Endodermal cell (in vitro differentiated cells): Measurements from ENCODE around the gene IGSF21. TPM values are rescaled to one million over a fixed set of nuclear protein-coding genes. Genes with fewer than 3 reads are reported as not detected.

Experiments
- DNase-seq: peaks from one replicate; pipeline ENCODE4 v3.0.0-alpha.2; 2017
- H3K27ac ChIP-seq: 2 replicates; pipeline ENCODE4 v1.5.1; 2013; ENCODE audit warnings: mild to moderate bottlenecking, low read depth, low read length, moderate library complexity
- H3K27me3 ChIP-seq: 2 replicates; pipeline ENCODE4 v1.6.1; 2013; ENCODE audit warnings: mild to moderate bottlenecking, low read length, moderate library complexity; ENCODE audit not compliant: insufficient read depth, control insufficient read depth, poor library complexity, severe bottlenecking
- H3K36me3 ChIP-seq: 2 replicates; pipeline ENCODE4 v1.7.0; 2013; ENCODE audit warnings: mild to moderate bottlenecking, low read length, moderate library complexity; ENCODE audit not compliant: control insufficient read depth, insufficient read depth
- H3K4me1 ChIP-seq: one replicate; pipeline ENCODE4 v1.7.0; 2013; ENCODE audit warnings: low read length; ENCODE audit not compliant: control insufficient read depth, insufficient read depth
- H3K4me3 ChIP-seq: 2 replicates; pipeline ENCODE4 v1.5.1; 2013; ENCODE audit warnings: mild to moderate bottlenecking, low read length, moderate library complexity
- H3K9ac ChIP-seq: 2 replicates; pipeline ENCODE4 v1.6.1; 2013; ENCODE audit warnings: mild to moderate bottlenecking, low read length, moderate library complexity; ENCODE audit not compliant: poor library complexity, severe bottlenecking; ENCODE audit errors: extremely low read depth
- H3K9me3 ChIP-seq: 2 replicates; pipeline ENCODE4 v1.6.1; 2013; ENCODE audit warnings: mild to moderate bottlenecking, low read length, moderate library complexity; ENCODE audit not compliant: control insufficient read depth
- H3K27ac Mint-ChIP-seq: 2 replicates; pipeline ENCODE4 v1.8.0; 2020; ENCODE audit warnings: mixed read lengths
- H3K27me3 Mint-ChIP-seq: 2 replicates; pipeline ENCODE4 v1.8.0; 2021; ENCODE audit warnings: mild to moderate bottlenecking, mixed read lengths; ENCODE audit not compliant: insufficient read depth
- H3K36me3 Mint-ChIP-seq: 2 replicates; pipeline ENCODE4 v1.8.0; 2020; ENCODE audit warnings: low read depth, mixed read lengths
- H3K4me1 Mint-ChIP-seq: 2 replicates; pipeline ENCODE4 v1.8.0; 2020; ENCODE audit warnings: mixed read lengths
- H3K4me3 Mint-ChIP-seq: 2 replicates; pipeline ENCODE4 v1.8.0; 2020; ENCODE audit warnings: mild to moderate bottlenecking, moderate library complexity, mixed read lengths
- H3K9me3 Mint-ChIP-seq: 2 replicates; pipeline ENCODE4 v1.8.0; 2020; ENCODE audit warnings: mild to moderate bottlenecking, mixed read lengths
- CTCF ChIP-seq: fragments of 200-600 bp; sonication (generic); conservative IDR thresholded peaks from 2 replicates; pipeline ENCODE4 v1.5.0; 2021; ENCODE audit warnings: antibody characterized with exemption, mild to moderate bottlenecking
- WGBS, 2 experiments: methylation state at CpG; one replicate each; pipeline versions ENCODE4 v1.1.5 to v1.1.7; 2013; ENCODE audit warnings: missing lambda C conversion rate in 2 of 2, mixed read lengths in 1 of 2; ENCODE audit not compliant: insufficient coverage in 1 of 2, insufficient read length in 1 of 2; 5-methylcytosine and 5-hydroxymethylcytosine counted together
- total RNA-seq, 2 donors: library from RNA; stranded (reverse); fragmentation: NEBNext Ultra II Directional in 1 of 2; extraction: Animal tissue kit (Norgen Biotek cat#: 25700) in 1 of 2; gene quantifications; 2 replicates in 1 of 2; 3 replicates in 1 of 2; pipeline ENCODE4 v1.2.1, GENCODE V29; 2021

The IGSF21 gene
- total RNA-seq, 2 donors from 2014 or later, result 1.3 to 1.7 TPM

GRCh38 chr1:18316764-18317163 is 209.2 kb downstream of the IGSF21 start:
- Mint-ChIP-seq H3K4me1 (peaks cover 5% of the 10 kb centered on the region), H3K4me3 (no peak overlapping the region), H3K27ac (no peak overlapping the region), H3K36me3 (no peaks in the 10 kb centered on the region), H3K27me3 (peaks cover under 1% of the 10 kb centered on the region), H3K9me3 (peaks cover 4% of the 10 kb centered on the region)
- TF ChIP-seq CTCF, result no peak
- Histone ChIP-seq H3K4me3 (no peak overlapping the region), H3K9ac (no peak overlapping the region), H3K9me3 (no peaks in the 10 kb centered on the region), H3K27ac (no peak overlapping the region), H3K36me3 (no peaks in the 10 kb centered on the region), H3K27me3 (no peaks in the 10 kb centered on the region), H3K4me1 (no peaks in the 10 kb centered on the region)
- no peak for DNase-seq
- WGBS, 2 experiments, result 92 to 100% methylated on average over 2 of the region's 3 CpGs

GRCh38 chr1:18319099-18319498 is 211.5 kb downstream of the IGSF21 start:
- Histone ChIP-seq H3K27ac (no peak overlapping the region), H3K4me3 (no peak overlapping the region), H3K4me1 (no peaks in the 10 kb centered on the region), H3K27me3 (no peaks in the 10 kb centered on the region), H3K9ac (no peak overlapping the region), H3K36me3 (no peaks in the 10 kb centered on the region), H3K9me3 (no peaks in the 10 kb centered on the region)
- Mint-ChIP-seq H3K4me3 (no peak overlapping the region), H3K9me3 (no peaks in the 10 kb centered on the region), H3K36me3 (no peaks in the 10 kb centered on the region), H3K27ac (no peak overlapping the region), H3K27me3 (peaks cover 6% of the 10 kb centered on the region), H3K4me1 (peaks cover 5% of the 10 kb centered on the region)
- TF ChIP-seq CTCF, result no peak
- no peak for DNase-seq

- H3K27ac Mint-ChIP-seq, result no peak overlapping the region
- H3K36me3 ChIP-seq, result no peaks in the 10 kb centered on the region
- H3K4me1 ChIP-seq, result no peaks in the 10 kb centered on the region
- no peak for TF ChIP-seq CTCF
- H3K4me3 Mint-ChIP-seq, result no peak overlapping the region
- WGBS, 2 experiments, result 89 to 100% methylated on average over 2 to 7 of the region's 7 CpGs
- peaks cover 7% of the 10 kb centered on the region for H3K27me3 Mint-ChIP-seq
- no peak overlapping the region for H3K27ac ChIP-seq
- H3K4me1 Mint-ChIP-seq, result peaks cover 10% of the 10 kb centered on the region
- no peak for DNase-seq
- no peak overlapping the region for H3K4me3 ChIP-seq
- no peaks in the 10 kb centered on the region for H3K9me3 Mint-ChIP-seq
- H3K27me3 ChIP-seq, result no peaks in the 10 kb centered on the region
- H3K9me3 ChIP-seq, result no peaks in the 10 kb centered on the region
- no peak overlapping the region for H3K9ac ChIP-seq
- no peaks in the 10 kb centered on the region for H3K36me3 Mint-ChIP-seq
Measured at GRCh38 chr1:18320051-18320450, 212.5 kb downstream of the IGSF21 start.
